HL-60 (cell line): Measurements from ENCODE around the gene SPATA46.

ENCODE experiments used
- DNase-seq, 2 experiments: peaks; one replicate each; pipeline ENCODE4 v3.0.0-alpha.2; 2010 to 2020; ENCODE audit warnings: low read depth in 1 of 2, low spot score in 1 of 2
- H3K27ac ChIP-seq: fragments of 250-450 bp; sonication (Bioruptor Pico); replicated peaks from 2 replicates; pipeline ENCODE4 v1.5.1; 2020; ENCODE audit warnings: mild to moderate bottlenecking, moderate library complexity
- H3K27me3 ChIP-seq: fragments of 250-450 bp; sonication (Bioruptor Pico); 2 replicates; pipeline ENCODE4 v1.5.1; 2021; ENCODE audit warnings: mild to moderate bottlenecking, moderate library complexity; ENCODE audit not compliant: insufficient read depth, poor library complexity, severe bottlenecking
- H3K4me3 ChIP-seq: replicated peaks from 2 replicates; pipeline ENCODE4 v1.5.1; 2011; ENCODE audit warnings: mild to moderate bottlenecking, control low read depth, low read length; ENCODE audit not compliant: insufficient read depth
- GABPA ChIP-seq: IDR thresholded peaks from 2 replicates; pipeline ENCODE4 v1.6.1; 2012; ENCODE audit warnings: low read depth
- POLR2AphosphoS5 ChIP-seq: IDR thresholded peaks from 2 replicates; pipeline ENCODE4 v1.6.1; 2012; ENCODE audit warnings: low read depth
- SPI1 ChIP-seq: IDR thresholded peaks from 2 replicates; pipeline ENCODE4 v1.6.1; 2012; ENCODE audit warnings: low read depth, mild to moderate bottlenecking, borderline replicate concordance
- TF ChIP-seq, protein P1 (sequence below): IDR thresholded peaks from one replicate; pipeline ENCODE4 v1.5.1; 2011; ENCODE audit warnings: low read length, control low read depth, inconsistent platforms; ENCODE audit not compliant: insufficient read depth
- TF ChIP-seq, protein P2 (sequence below): IDR thresholded peaks from 2 replicates; pipeline ENCODE4 v1.6.1; 2012; ENCODE audit warnings: low read depth; ENCODE audit not compliant: insufficient replicate concordance

Gene SPATA46

DNA sequence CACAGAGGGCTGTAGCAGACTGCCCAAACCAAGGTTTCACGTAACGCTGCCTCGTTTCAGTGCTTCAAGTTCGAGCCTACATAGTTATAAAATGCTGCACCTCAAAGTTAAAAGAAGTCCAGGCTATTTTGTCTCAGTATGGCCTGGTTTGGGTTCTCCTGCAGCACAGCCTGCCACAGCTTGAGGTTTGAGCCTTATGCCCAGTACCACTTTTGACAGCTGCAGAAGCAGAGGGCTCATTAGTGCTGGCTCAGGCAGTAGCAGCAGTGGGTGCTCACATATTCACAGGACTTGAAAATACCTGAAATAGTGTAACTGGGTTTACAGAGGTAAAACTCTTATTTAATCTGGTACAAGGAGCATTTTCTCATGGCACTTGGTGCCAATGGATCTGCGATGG lies 15.3 kb downstream of the SPATA46 start:
- Histone ChIP-seq H3K4me3 (no peak overlapping the region), H3K27me3 (peaks cover 3% of the 10 kb centered on the region), H3K27ac (no peak overlapping the region)
- DNase-seq: no peak
- TF ChIP-seq, protein P1, sequence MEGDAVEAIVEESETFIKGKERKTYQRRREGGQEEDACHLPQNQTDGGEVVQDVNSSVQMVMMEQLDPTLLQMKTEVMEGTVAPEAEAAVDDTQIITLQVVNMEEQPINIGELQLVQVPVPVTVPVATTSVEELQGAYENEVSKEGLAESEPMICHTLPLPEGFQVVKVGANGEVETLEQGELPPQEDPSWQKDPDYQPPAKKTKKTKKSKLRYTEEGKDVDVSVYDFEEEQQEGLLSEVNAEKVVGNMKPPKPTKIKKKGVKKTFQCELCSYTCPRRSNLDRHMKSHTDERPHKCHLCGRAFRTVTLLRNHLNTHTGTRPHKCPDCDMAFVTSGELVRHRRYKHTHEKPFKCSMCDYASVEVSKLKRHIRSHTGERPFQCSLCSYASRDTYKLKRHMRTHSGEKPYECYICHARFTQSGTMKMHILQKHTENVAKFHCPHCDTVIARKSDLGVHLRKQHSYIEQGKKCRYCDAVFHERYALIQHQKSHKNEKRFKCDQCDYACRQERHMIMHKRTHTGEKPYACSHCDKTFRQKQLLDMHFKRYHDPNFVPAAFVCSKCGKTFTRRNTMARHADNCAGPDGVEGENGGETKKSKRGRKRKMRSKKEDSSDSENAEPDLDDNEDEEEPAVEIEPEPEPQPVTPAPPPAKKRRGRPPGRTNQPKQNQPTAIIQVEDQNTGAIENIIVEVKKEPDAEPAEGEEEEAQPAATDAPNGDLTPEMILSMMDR: no peak
- TF ChIP-seq GABPA (no peak), SPI1 (no peak), POLR2AphosphoS5 (no peak)
- TF ChIP-seq, protein P2, sequence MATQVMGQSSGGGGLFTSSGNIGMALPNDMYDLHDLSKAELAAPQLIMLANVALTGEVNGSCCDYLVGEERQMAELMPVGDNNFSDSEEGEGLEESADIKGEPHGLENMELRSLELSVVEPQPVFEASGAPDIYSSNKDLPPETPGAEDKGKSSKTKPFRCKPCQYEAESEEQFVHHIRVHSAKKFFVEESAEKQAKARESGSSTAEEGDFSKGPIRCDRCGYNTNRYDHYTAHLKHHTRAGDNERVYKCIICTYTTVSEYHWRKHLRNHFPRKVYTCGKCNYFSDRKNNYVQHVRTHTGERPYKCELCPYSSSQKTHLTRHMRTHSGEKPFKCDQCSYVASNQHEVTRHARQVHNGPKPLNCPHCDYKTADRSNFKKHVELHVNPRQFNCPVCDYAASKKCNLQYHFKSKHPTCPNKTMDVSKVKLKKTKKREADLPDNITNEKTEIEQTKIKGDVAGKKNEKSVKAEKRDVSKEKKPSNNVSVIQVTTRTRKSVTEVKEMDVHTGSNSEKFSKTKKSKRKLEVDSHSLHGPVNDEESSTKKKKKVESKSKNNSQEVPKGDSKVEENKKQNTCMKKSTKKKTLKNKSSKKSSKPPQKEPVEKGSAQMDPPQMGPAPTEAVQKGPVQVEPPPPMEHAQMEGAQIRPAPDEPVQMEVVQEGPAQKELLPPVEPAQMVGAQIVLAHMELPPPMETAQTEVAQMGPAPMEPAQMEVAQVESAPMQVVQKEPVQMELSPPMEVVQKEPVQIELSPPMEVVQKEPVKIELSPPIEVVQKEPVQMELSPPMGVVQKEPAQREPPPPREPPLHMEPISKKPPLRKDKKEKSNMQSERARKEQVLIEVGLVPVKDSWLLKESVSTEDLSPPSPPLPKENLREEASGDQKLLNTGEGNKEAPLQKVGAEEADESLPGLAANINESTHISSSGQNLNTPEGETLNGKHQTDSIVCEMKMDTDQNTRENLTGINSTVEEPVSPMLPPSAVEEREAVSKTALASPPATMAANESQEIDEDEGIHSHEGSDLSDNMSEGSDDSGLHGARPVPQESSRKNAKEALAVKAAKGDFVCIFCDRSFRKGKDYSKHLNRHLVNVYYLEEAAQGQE: no peak

DNA sequence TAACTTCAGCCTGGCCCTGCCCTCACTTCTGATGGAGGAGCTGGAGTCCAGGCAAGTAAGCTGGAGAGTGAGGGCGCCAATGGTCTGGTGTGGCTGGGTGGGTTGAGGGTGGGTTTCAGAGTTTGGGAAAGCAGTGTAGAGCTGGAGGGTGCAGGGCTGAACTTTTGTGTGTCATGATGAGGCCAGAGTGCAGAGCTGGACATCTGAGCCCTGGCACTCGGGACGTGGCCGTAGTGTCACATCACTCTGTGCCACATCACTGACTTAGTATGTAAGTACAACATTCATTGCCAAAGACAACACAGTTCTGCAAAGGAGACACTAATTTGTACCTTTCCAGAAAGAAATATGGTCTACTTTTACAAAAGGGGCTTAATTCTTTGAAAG lies 15.8 kb downstream of the SPATA46 start:
- TF ChIP-seq POLR2AphosphoS5 (no peak), GABPA (no peak), SPI1 (no peak)
- TF ChIP-seq, protein P1: no peak
- TF ChIP-seq, protein P2: no peak
- peaks cover 3% of the 10 kb centered on the region for H3K27me3 ChIP-seq
- no peak overlapping the region for H3K27ac ChIP-seq
- H3K4me3 ChIP-seq: no peak overlapping the region
- no peak for DNase-seq

DNA sequence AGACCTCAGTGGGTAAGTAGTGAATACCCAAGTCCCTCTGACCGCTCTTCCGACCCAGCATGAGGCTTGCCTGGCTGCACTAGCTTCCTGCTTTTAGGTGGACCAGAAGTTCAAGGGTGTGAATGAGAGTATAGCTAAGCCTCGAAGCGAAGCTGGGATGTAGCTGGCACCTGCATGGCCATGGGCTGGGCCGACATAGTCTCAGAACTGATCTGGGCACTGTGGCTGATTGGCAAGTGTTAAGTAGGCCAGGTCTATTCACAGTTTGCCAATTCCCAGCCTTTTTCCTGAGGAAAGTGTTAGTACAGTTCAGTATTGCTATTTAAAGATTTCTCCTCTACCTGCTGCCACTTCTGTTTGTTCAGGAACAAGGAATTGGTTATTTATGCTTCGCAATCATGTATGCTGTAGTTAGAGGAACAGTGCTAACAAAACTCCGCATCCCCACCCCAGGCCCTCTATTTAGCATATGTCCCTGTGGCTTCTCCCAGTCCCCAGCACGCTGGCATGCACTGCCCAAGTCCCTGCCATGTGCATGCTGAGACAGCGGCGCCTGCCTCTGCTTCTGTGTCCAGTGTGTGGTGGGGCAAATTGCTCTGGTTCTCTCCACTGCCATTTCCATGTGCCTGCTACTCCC lies 16.3 kb downstream of the SPATA46 start:
- Histone ChIP-seq H3K27ac (no peak overlapping the region), H3K4me3 (no peak overlapping the region), H3K27me3 (peaks cover 3% of the 10 kb centered on the region)
- DNase-seq: no peak
- TF ChIP-seq POLR2AphosphoS5 (no peak), SPI1 (no peak), GABPA (no peak)
- TF ChIP-seq, protein P1: no peak
- TF ChIP-seq, protein P2: no peak
